CD14-positive monocyte (primary cell): ENCODE data around the gene AGER. TPM values are rescaled to one million over a fixed set of nuclear protein-coding genes. Genes with fewer than 3 reads are reported as not detected.

ENCODE experiments used
- DNase-seq, 3 donors: peaks; one replicate each; pipeline ENCODE4 v3.0.0-alpha.2; 2011 to 2022
- H2AFZ ChIP-seq: 2 replicates; pipeline ENCODE4 v1.6.0; 2012; ENCODE audit warnings: mild to moderate bottlenecking, low read depth, low read length, inconsistent platforms; ENCODE audit not compliant: insufficient read depth, poor library complexity, severe bottlenecking
- H3K27ac ChIP-seq, 2 donors: 1 replicate in 1 of 2; 2 replicates in 1 of 2; pipeline ENCODE4 v1.5.1; 2012 to 2013; ENCODE audit warnings: low read length in 2 of 2, control low read depth in 1 of 2, inconsistent platforms in 1 of 2, low read depth in 1 of 2, mild to moderate bottlenecking in 1 of 2
- H3K27me3 ChIP-seq, 2 donors: one replicate each; pipeline versions ENCODE4 v1.6.0 to v1.6.1; 2011 to 2013; ENCODE audit warnings: low read length in 2 of 2; ENCODE audit not compliant: control insufficient read depth in 2 of 2, insufficient read depth in 2 of 2
- H3K36me3 ChIP-seq, 2 donors: replicated peaks in 1 of 2; 1 replicate in 1 of 2; 2 replicates in 1 of 2; pipeline versions ENCODE4 v1.5.1 to v1.6.1; 2012 to 2013; ENCODE audit warnings: low read length in 2 of 2, control low read depth in 1 of 2, inconsistent platforms in 1 of 2, mild to moderate bottlenecking in 1 of 2; ENCODE audit not compliant: insufficient read depth in 2 of 2, control insufficient read depth in 1 of 2
- H3K4me1 ChIP-seq, 2 donors: 1 replicate in 1 of 2; 2 replicates in 1 of 2; pipeline versions ENCODE4 v1.5.1 to v1.6.1; 2012 to 2013; ENCODE audit warnings: low read length in 2 of 2, control low read depth in 1 of 2, inconsistent platforms in 1 of 2, mild to moderate bottlenecking in 1 of 2, moderate library complexity in 1 of 2; ENCODE audit not compliant: insufficient read depth in 2 of 2, control insufficient read depth in 1 of 2
- H3K4me2 ChIP-seq: replicated peaks from 2 replicates; pipeline ENCODE3; 2012; ENCODE audit warnings: low read length, moderate library complexity, mild to moderate bottlenecking; ENCODE audit not compliant: poor library complexity, severe bottlenecking; ENCODE audit errors: extremely low read depth
- H3K4me3 ChIP-seq, 3 experiments: fragments of 200-600 bp in 1 of 3; sonication (generic) in 1 of 3; replicated peaks in 1 of 3; 1 replicate in 2 of 3; 2 replicates in 1 of 3; pipeline ENCODE4 v1.5.1; 2011 to 2013; ENCODE audit warnings: low read length in 3 of 3, mild to moderate bottlenecking in 3 of 3, control low read depth in 2 of 3, low read depth in 2 of 3, inconsistent platforms in 1 of 3, moderate library complexity in 1 of 3
- H3K79me2 ChIP-seq: 2 replicates; pipeline ENCODE4 v1.6.0; 2012; ENCODE audit warnings: mild to moderate bottlenecking, control low read depth, inconsistent platforms, low read length, moderate library complexity; ENCODE audit not compliant: insufficient read depth
- H3K9ac ChIP-seq: 2 replicates; pipeline ENCODE4 v1.6.0; 2017; ENCODE audit warnings: low read length, mild to moderate bottlenecking; ENCODE audit not compliant: insufficient read depth, poor library complexity, severe bottlenecking
- H3K9me3 ChIP-seq, 2 donors: replicated peaks in 1 of 2; 1 replicate in 1 of 2; 2 replicates in 1 of 2; pipeline versions ENCODE4 v1.5.1 to v1.6.1; 2012 to 2013; ENCODE audit warnings: low read length in 2 of 2, control low read depth in 1 of 2; ENCODE audit not compliant: control insufficient read depth in 1 of 2, insufficient read depth in 1 of 2
- H4K20me1 ChIP-seq: 2 replicates; pipeline ENCODE4 v1.6.0; 2012; ENCODE audit warnings: mild to moderate bottlenecking, low read length, control low read depth, moderate library complexity; ENCODE audit not compliant: insufficient read depth
- H3K27ac Mint-ChIP-seq, 7 donors: one replicate each; pipeline ENCODE4 v1.8.0; 2020; ENCODE audit warnings: mild to moderate bottlenecking in 7 of 7, mixed read lengths in 7 of 7, moderate library complexity in 6 of 7, inconsistent platforms in 2 of 7
- H3K27me3 Mint-ChIP-seq, 3 donors: one replicate each; pipeline ENCODE4 v1.8.0; 2021 to 2022; ENCODE audit warnings: low read depth in 3 of 3, mild to moderate bottlenecking in 3 of 3, mixed read lengths in 3 of 3, moderate library complexity in 3 of 3, inconsistent platforms in 1 of 3
- H3K36me3 Mint-ChIP-seq, 2 donors: one replicate each; pipeline ENCODE4 v1.8.0; 2020; ENCODE audit warnings: mixed read lengths in 2 of 2, inconsistent platforms in 1 of 2, mild to moderate bottlenecking in 1 of 2
- H3K4me1 Mint-ChIP-seq: one replicate; pipeline ENCODE4 v1.8.0; 2020; ENCODE audit warnings: mild to moderate bottlenecking, mixed read lengths
- H3K4me3 Mint-ChIP-seq, 2 donors: one replicate each; pipeline ENCODE4 v1.8.0; 2020; ENCODE audit warnings: mild to moderate bottlenecking in 2 of 2, mixed read lengths in 2 of 2, moderate library complexity in 1 of 2
- H3K9me3 Mint-ChIP-seq, 7 donors: one replicate each; pipeline ENCODE4 v1.8.0; 2020 to 2022; ENCODE audit warnings: mixed read lengths in 7 of 7, mild to moderate bottlenecking in 6 of 7, moderate library complexity in 6 of 7, inconsistent platforms in 2 of 7
- CTCF ChIP-seq: fragments of 200-600 bp; IDR thresholded peaks from one replicate; pipeline ENCODE4 v1.8.0; 2022; ENCODE audit warnings: antibody characterized with exemption, mild to moderate bottlenecking
- WGBS: methylation state at CpG from one replicate; pipeline ENCODE4 v1.1.5; 2013; ENCODE audit warnings: missing lambda C conversion rate; ENCODE audit not compliant: insufficient coverage; 5-methylcytosine and 5-hydroxymethylcytosine counted together
- intact Hi-C, 2 donors: fragments of 100-400 bp; cut with micrococcal nuclease; formaldehyde crosslinking; loops; one replicate each; pipeline versions ENCODE4 v1.15.0 to v1.15.1; 2023
- polyA plus RNA-seq, 3 donors: library from polyadenylated mRNA; depleted of rRNA in 1 of 3; unstranded in 2 of 3; stranded (reverse) in 1 of 3; fragments of 300-500 nt in 2 of 3; fragments of >200 nt in 1 of 3; fragmentation: Illumina TruSeq in 2 of 3; gene quantifications; 1 replicate in 2 of 3; 2 replicates in 1 of 3; pipeline ENCODE4 v1.2.3, GENCODE V29; 2012 to 2021

AGER gene
- polyA plus RNA-seq, 3 donors: 0.60 to 55.0 TPM; not detected in 1

GRCh38 chr6:32218167-32218566 is 34.1 kb upstream of the AGER start:
- no peaks in the 10 kb centered on the region for H3K9me3 ChIP-seq
- no peaks in the 10 kb centered on the region for H3K36me3 Mint-ChIP-seq
- H2AFZ ChIP-seq: no peak overlapping the region
- H3K4me3 Mint-ChIP-seq: no peak overlapping the region
- no peak overlapping the region for H3K9ac ChIP-seq
- H3K9me3 Mint-ChIP-seq: no peaks in the 10 kb centered on the region
- H3K4me1 ChIP-seq: no peaks in the 10 kb centered on the region
- H3K4me1 Mint-ChIP-seq: peaks cover 13% of the 10 kb centered on the region
- H3K4me2 ChIP-seq: no peak overlapping the region
- H3K27ac ChIP-seq: no peak overlapping the region
- WGBS: 88% methylated on average over 7 of the region's 7 CpGs
- peaks cover 0 to 7% (median 2%) of the 10 kb centered on the region in 3 donors for H3K27me3 Mint-ChIP-seq
- no peak for TF ChIP-seq CTCF
- DNase-seq: no peak
- H3K27me3 ChIP-seq: no peaks in the 10 kb centered on the region
- no peak overlapping the region for H3K27ac Mint-ChIP-seq
- no peaks in the 10 kb centered on the region for H3K79me2 ChIP-seq
- intact Hi-C loops: no loop called here
- no peaks in the 10 kb centered on the region for H3K36me3 ChIP-seq
- no peaks in the 10 kb centered on the region for H4K20me1 ChIP-seq
- H3K4me3 ChIP-seq: no peak overlapping the region

GRCh38 chr6:32216998-32217397 is 32.9 kb upstream of the AGER start:
- Mint-ChIP-seq H3K36me3 (no peaks in the 10 kb centered on the region), H3K27me3 (peaks cover 0 to 12% (median 2%) of the 10 kb centered on the region in 3 donors), H3K4me3 (no peak overlapping the region), H3K27ac (peak overlapping the region in 2 of 7 donors; percentile 59 to 68), H3K9me3 (no peaks in the 10 kb centered on the region), H3K4me1 (peaks cover 6% of the 10 kb centered on the region)
- Histone ChIP-seq H3K4me1 (no peaks in the 10 kb centered on the region), H2AFZ (no peak overlapping the region), H3K4me2 (no peak overlapping the region), H3K4me3 (no peak overlapping the region), H4K20me1 (no peaks in the 10 kb centered on the region), H3K9me3 (no peaks in the 10 kb centered on the region), H3K27me3 (no peaks in the 10 kb centered on the region), H3K79me2 (no peaks in the 10 kb centered on the region), H3K36me3 (no peaks in the 10 kb centered on the region), H3K9ac (no peak overlapping the region), H3K27ac (no peak overlapping the region)
- TF ChIP-seq CTCF: no peak
- intact Hi-C loops: no loop called here
- DNase-seq: no peak
- WGBS: 96% methylated on average over 10 of the region's 11 CpGs
